ENCODE measurements around the gene CAPN9.
A peak's percentile ranks its signal among the peaks of the same experiment; 100 is the strongest.

Gene CAPN9

DNA sequence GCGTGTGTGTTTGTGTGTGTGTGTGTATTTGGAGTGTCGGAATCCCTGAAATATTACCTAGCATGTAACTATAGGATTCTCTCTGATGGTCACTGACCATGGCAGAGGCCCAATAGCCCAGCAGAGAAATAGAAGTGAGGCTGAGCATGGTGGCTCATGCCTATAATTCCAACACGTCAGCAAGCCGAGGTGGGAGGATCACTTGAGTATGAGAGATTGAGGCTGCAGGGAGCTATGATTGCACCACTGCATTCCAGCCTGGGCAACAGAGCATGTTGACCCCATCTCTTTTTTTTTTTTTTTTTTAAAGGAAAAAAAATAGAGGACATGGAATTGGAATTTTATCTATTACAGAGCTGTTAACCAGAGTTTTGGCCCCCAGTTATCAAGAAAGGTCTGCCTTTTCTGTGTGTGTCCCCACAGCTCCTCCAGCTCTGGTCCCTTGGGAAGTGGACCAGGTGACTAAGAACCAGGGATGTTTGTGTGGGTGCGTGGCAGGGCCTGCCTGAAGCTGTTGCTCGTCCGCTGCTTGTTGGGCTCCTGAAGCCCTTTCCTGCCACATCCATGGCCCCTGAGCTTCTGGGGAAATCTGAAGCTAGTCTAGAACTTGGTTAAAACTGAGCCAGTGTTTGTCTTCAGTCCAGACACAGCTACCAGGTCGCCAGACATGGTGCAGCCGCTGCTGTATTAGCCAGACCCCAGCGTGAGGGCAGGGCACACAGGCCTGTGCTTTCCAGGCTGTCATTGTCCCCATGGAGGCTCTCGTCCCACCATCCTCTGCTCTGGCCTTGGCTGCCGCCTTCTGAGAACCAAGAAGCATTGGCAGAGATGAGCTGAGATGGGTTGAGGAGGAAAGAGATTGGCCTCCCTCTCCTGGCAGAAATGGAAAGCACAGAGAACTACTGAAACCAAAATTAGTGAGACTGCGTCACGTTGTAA, 25.5 kb downstream of the CAPN9 start:
- DNase-seq = no peak
- Mint-ChIP-seq H3K27me3 (ENCODE audit: low read depth, poor library complexity) (peaks cover 15% of the 10 kb centered on the region), H3K9me3 (peaks cover 6% of the 10 kb centered on the region), H3K4me1 (peaks cover 11% of the 10 kb centered on the region), H3K4me3 (no peak overlapping the region), H3K36me3 (ENCODE audit: low read depth) (no peaks in the 10 kb centered on the region), H3K27ac (no peak overlapping the region)
- TF ChIP-seq CTCF (IDR thresholded peaks at IDR 0.05) = peak; percentile 25

- no peaks in the 10 kb centered on the region for H3K36me3 Mint-ChIP-seq (ENCODE audit: low read depth)
Measured at GRCh38 chr1:230773396-230774033, 26.3 kb downstream of the CAPN9 start.

DNA sequence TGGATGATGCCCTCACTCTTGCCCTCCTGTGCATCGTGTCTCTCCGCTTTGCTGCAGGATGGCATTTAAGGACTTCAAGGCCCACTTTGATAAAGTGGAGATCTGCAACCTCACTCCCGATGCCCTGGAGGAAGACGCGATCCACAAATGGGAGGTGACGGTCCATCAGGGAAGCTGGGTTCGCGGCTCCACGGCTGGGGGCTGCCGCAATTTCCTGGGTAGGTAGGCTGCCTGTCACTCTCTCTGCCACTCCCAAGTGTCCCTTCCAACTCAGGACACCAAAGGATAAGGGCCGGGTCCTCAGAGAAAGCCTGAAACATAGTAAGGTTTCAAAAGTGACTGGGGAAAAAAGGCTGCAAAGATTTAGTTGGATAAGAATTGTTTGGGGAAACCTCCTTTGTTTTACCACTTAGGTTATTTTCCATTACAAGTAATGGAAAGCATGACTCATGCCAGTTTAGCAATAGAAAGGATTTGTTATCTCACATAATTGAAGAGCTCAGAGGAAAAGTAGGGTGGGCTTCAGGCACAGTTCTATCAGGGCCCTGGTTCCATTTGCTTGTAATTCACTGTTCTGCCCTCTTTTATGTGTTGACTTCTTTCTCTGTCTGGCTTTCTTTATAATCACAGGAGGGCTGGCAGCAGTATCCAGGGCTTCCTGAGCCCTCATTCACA, 31.9 kb downstream of the CAPN9 start:
- DNase-seq = no peak
- H3K4me3 Mint-ChIP-seq = no peak overlapping the region
- peaks cover 28% of the 10 kb centered on the region for H3K27me3 Mint-ChIP-seq (ENCODE audit: low read depth, poor library complexity)
- no peaks in the 10 kb centered on the region for H3K9me3 Mint-ChIP-seq
- TF ChIP-seq CTCF (IDR thresholded peaks at IDR 0.05) = no peak
- no peaks in the 10 kb centered on the region for H3K36me3 Mint-ChIP-seq (ENCODE audit: low read depth)
- no peak overlapping the region for H3K27ac Mint-ChIP-seq
- H3K4me1 Mint-ChIP-seq = no peaks in the 10 kb centered on the region

More at GRCh38 chr1:230773396-230774033, 26.3 kb downstream of the CAPN9 start:
- H3K9me3 Mint-ChIP-seq = peaks cover 6% of the 10 kb centered on the region
- H3K27me3 Mint-ChIP-seq (ENCODE audit: low read depth, poor library complexity) = peaks cover 15% of the 10 kb centered on the region
- no peak overlapping the region for H3K27ac Mint-ChIP-seq
- H3K4me1 Mint-ChIP-seq = peaks cover 11% of the 10 kb centered on the region
- H3K4me3 Mint-ChIP-seq = no peak overlapping the region
- TF ChIP-seq CTCF (IDR thresholded peaks at IDR 0.05) = no peak
- DNase-seq = no peak

GRCh38 chr1:230781131-230781530, 33.9 kb downstream of the CAPN9 start:
- DNase-seq = no peak
- TF ChIP-seq CTCF (IDR thresholded peaks at IDR 0.05) = no peak
- no peaks in the 10 kb centered on the region for H3K36me3 Mint-ChIP-seq (ENCODE audit: low read depth)
- H3K9me3 Mint-ChIP-seq = no peaks in the 10 kb centered on the region
- H3K27ac Mint-ChIP-seq = no peak overlapping the region
- H3K4me1 Mint-ChIP-seq = no peaks in the 10 kb centered on the region
- H3K27me3 Mint-ChIP-seq (ENCODE audit: low read depth, poor library complexity) = peaks cover 22% of the 10 kb centered on the region
- H3K4me3 Mint-ChIP-seq = no peak overlapping the region

DNA sequence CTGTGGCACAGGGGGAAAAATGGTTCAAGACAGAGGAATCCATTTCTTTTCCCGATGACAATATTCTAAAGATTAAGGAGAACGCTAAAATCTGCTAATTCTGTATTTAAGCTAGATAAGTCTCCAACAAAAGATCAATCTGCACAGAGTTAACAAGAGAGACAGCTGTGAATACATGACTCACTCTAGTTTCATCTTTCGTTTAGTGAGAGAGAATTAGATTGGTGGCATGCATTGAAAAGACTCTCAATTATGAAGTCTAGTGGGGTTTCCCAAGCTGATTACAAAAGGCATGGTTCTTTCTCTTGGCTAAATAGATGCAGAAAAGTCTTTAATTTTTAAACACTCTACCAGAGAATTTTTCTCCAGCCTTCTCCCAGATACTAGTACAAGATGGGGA, 34.4 kb downstream of the CAPN9 start:
- no peak for DNase-seq
- TF ChIP-seq CTCF (IDR thresholded peaks at IDR 0.05) = no peak
- Mint-ChIP-seq H3K4me1 (no peaks in the 10 kb centered on the region), H3K27ac (no peak overlapping the region), H3K27me3 (ENCODE audit: low read depth, poor library complexity) (peaks cover 18% of the 10 kb centered on the region), H3K9me3 (no peaks in the 10 kb centered on the region), H3K36me3 (ENCODE audit: low read depth) (no peaks in the 10 kb centered on the region), H3K4me3 (no peak overlapping the region)

Data from nephron progenitor cell (in vitro differentiated cells).